IPS-20b (cell line): Measurements from ENCODE around the gene ECSIT.

ENCODE experiments used
- H3K27ac ChIP-seq: one replicate; pipeline ENCODE4 v1.5.1; 2013; ENCODE audit warnings: low read length
- H3K27me3 ChIP-seq: 2 replicates; pipeline ENCODE4 v1.6.1; 2013; ENCODE audit warnings: mild to moderate bottlenecking, low read length, inconsistent platforms; ENCODE audit not compliant: insufficient read depth
- H3K36me3 ChIP-seq: 2 replicates; pipeline ENCODE4 v1.6.1; 2013; ENCODE audit warnings: low read depth, mild to moderate bottlenecking, inconsistent platforms, low read length, moderate library complexity; ENCODE audit not compliant: insufficient read depth
- H3K4me1 ChIP-seq: 2 replicates; pipeline ENCODE4 v1.6.1; 2013; ENCODE audit warnings: mild to moderate bottlenecking, control low read depth, inconsistent platforms, low read length, moderate library complexity; ENCODE audit not compliant: insufficient read depth
- H3K4me3 ChIP-seq: 2 replicates; pipeline ENCODE4 v1.5.1; 2013; ENCODE audit warnings: mild to moderate bottlenecking, low read length, inconsistent platforms
- H3K9ac ChIP-seq: 2 replicates; pipeline ENCODE4 v1.6.1; 2013; ENCODE audit warnings: low read depth, mild to moderate bottlenecking, inconsistent platforms, low read length, moderate library complexity
- H3K9me3 ChIP-seq: 2 replicates; pipeline ENCODE4 v1.6.1; 2013; ENCODE audit warnings: mild to moderate bottlenecking, low read depth, low read length, inconsistent platforms; ENCODE audit not compliant: insufficient read depth

Gene ECSIT

GRCh38 chr19:11507370-11508078 lies 21.4 kb downstream of the ECSIT start:
- no peak overlapping the region for H3K27ac ChIP-seq
- H3K36me3 ChIP-seq, result peaks cover 7% of the 10 kb centered on the region; the same call in 1 of the 2 replicates
- no peak overlapping the region for H3K9ac ChIP-seq
- H3K4me3 ChIP-seq, result no peak overlapping the region
- no peaks in the 10 kb centered on the region for H3K27me3 ChIP-seq
- no peaks in the 10 kb centered on the region; the same call in 1 of the 2 replicates for H3K4me1 ChIP-seq
- H3K9me3 ChIP-seq, result no peaks in the 10 kb centered on the region

GRCh38 chr19:11506967-11507366 lies 22.0 kb downstream of the ECSIT start:
- H3K4me1 ChIP-seq, result no peaks in the 10 kb centered on the region; the same call in 1 of the 2 replicates
- peaks cover 7% of the 10 kb centered on the region; the same call in 1 of the 2 replicates for H3K36me3 ChIP-seq
- H3K4me3 ChIP-seq, result no peak overlapping the region
- no peak overlapping the region for H3K9ac ChIP-seq
- no peak overlapping the region for H3K27ac ChIP-seq
- no peaks in the 10 kb centered on the region for H3K9me3 ChIP-seq
- no peaks in the 10 kb centered on the region for H3K27me3 ChIP-seq

GRCh38 chr19:11506101-11506555 lies 22.8 kb downstream of the ECSIT start:
- Histone ChIP-seq H3K9me3 (no peaks in the 10 kb centered on the region), H3K9ac (peak overlapping the region; percentile 90; the same call in 1 of the 2 replicates), H3K27ac (no peak overlapping the region), H3K36me3 (peaks cover 3% of the 10 kb centered on the region; the same call in 1 of the 2 replicates), H3K4me3 (peak overlapping the region; percentile 84), H3K4me1 (no peaks in the 10 kb centered on the region; the same call in 1 of the 2 replicates), H3K27me3 (no peaks in the 10 kb centered on the region)

GRCh38 chr19:11505504-11506100 lies 23.3 kb downstream of the ECSIT start, which contains the start of gene ZNF653:
Gene ZNF653 (minus strand): TSS chr19:11505839. CDS start chr19:11505786, 53 bp downstream.
- Histone ChIP-seq H3K9ac (peak within 1 kb of the TSS; percentile 90; the same call in 1 of the 2 replicates), H3K36me3 (no peaks in the 10 kb centered on the region), H3K4me3 (peak within 1 kb of the TSS; percentile 84), H3K27ac (peak within 1 kb of the TSS; percentile 33), H3K4me1 (no peaks in the 10 kb centered on the region; the same call in 1 of the 2 replicates), H3K9me3 (no peaks in the 10 kb centered on the region), H3K27me3 (no peaks in the 10 kb centered on the region)

- Histone ChIP-seq H3K9ac (peak overlapping the region; percentile 90; the same call in 1 of the 2 replicates), H3K27ac (peak overlapping the region; percentile 33), H3K36me3 (no peaks in the 10 kb centered on the region), H3K9me3 (no peaks in the 10 kb centered on the region), H3K4me1 (no peaks in the 10 kb centered on the region; the same call in 1 of the 2 replicates), H3K27me3 (no peaks in the 10 kb centered on the region), H3K4me3 (peak overlapping the region; percentile 84)
Measured at GRCh38 chr19:11505032-11505503, 23.9 kb downstream of the ECSIT start.

- Histone ChIP-seq H3K4me3 (peak overlapping the region; percentile 84), H3K36me3 (no peaks in the 10 kb centered on the region), H3K9me3 (no peaks in the 10 kb centered on the region), H3K4me1 (no peaks in the 10 kb centered on the region; the same call in 1 of the 2 replicates), H3K27ac (peak overlapping the region; percentile 33), H3K9ac (peak overlapping the region; percentile 81; the same call in 1 of the 2 replicates), H3K27me3 (no peaks in the 10 kb centered on the region)
Measured at GRCh38 chr19:11504502-11505031, 24.4 kb downstream of the ECSIT start.

- Histone ChIP-seq H3K36me3 (peaks cover 3% of the 10 kb centered on the region; the same call in 1 of the 2 replicates), H3K9ac (no peak overlapping the region), H3K4me3 (no peak overlapping the region), H3K9me3 (no peaks in the 10 kb centered on the region), H3K4me1 (no peaks in the 10 kb centered on the region; the same call in 1 of the 2 replicates), H3K27me3 (no peaks in the 10 kb centered on the region), H3K27ac (no peak overlapping the region)
Measured at GRCh38 chr19:11499890-11500420, 29.0 kb downstream of the ECSIT start.

GRCh38 chr19:11499220-11499726 lies 29.7 kb downstream of the ECSIT start:
- Histone ChIP-seq H3K4me1 (no peaks in the 10 kb centered on the region; the same call in 1 of the 2 replicates), H3K4me3 (no peak overlapping the region), H3K9me3 (no peaks in the 10 kb centered on the region), H3K36me3 (peaks cover 3% of the 10 kb centered on the region; the same call in 1 of the 2 replicates), H3K27ac (no peak overlapping the region), H3K27me3 (no peaks in the 10 kb centered on the region), H3K9ac (no peak overlapping the region; the same call in 1 of the 2 replicates)

- H3K27ac ChIP-seq, result no peak overlapping the region
- H3K27me3 ChIP-seq, result no peaks in the 10 kb centered on the region
- H3K36me3 ChIP-seq, result peaks cover 3% of the 10 kb centered on the region; the same call in 1 of the 2 replicates
- H3K4me3 ChIP-seq, result no peak overlapping the region
- H3K4me1 ChIP-seq, result no peaks in the 10 kb centered on the region
- no peak overlapping the region for H3K9ac ChIP-seq
- no peaks in the 10 kb centered on the region for H3K9me3 ChIP-seq
Measured at GRCh38 chr19:11496391-11497163, 32.4 kb downstream of the ECSIT start.

- peaks cover 3% of the 10 kb centered on the region; the same call in 1 of the 2 replicates for H3K36me3 ChIP-seq
- no peaks in the 10 kb centered on the region for H3K4me1 ChIP-seq
- no peak overlapping the region for H3K9ac ChIP-seq
- no peak overlapping the region for H3K4me3 ChIP-seq
- no peaks in the 10 kb centered on the region for H3K9me3 ChIP-seq
- no peaks in the 10 kb centered on the region for H3K27me3 ChIP-seq
- no peak overlapping the region for H3K27ac ChIP-seq
Measured at GRCh38 chr19:11495885-11496284, 33.0 kb downstream of the ECSIT start.
